Adrenal gland (tissue), 12 donors: ENCODE data around the gene SHROOM4. TPM values are rescaled to one million over a fixed set of nuclear protein-coding genes. Genes with fewer than 3 reads are reported as not detected.
A peak's percentile ranks its signal among the peaks of the same experiment; 100 is the strongest.

Experiments used
- DNase-seq, 7 donors: peaks; one replicate each; pipeline ENCODE4 v3.0.0-alpha.2; 2019 to 2020
- H3K27ac ChIP-seq, 5 donors: fragments of 200-600 bp; sonication (generic) in 4 of 5; 1 replicate in 3 of 5; 2 replicates in 2 of 5; pipeline versions ENCODE4 v1.5.1 to v1.8.0; 2016 to 2020; ENCODE audit warnings: mild to moderate bottlenecking in 1 of 5
- H3K27me3 ChIP-seq: fragments of 200-600 bp; 2 replicates; pipeline ENCODE4 v1.8.0; 2021
- H3K36me3 ChIP-seq, 2 donors: fragments of 200-600 bp; replicated peaks in 1 of 2; 1 replicate in 1 of 2; 2 replicates in 1 of 2; pipeline versions ENCODE4 v1.5.1 to v1.8.0; 2018 to 2022
- H3K4me1 ChIP-seq, 2 donors: fragments of 200-600 bp; replicated peaks in 1 of 2; 1 replicate in 1 of 2; 2 replicates in 1 of 2; pipeline versions ENCODE4 v1.5.1 to v1.8.0; 2018 to 2021
- H3K4me3 ChIP-seq, 4 donors: fragments of 200-600 bp; sonication (generic) in 3 of 4; one replicate each; pipeline ENCODE4 v1.5.1; 2016 to 2018
- H3K9me3 ChIP-seq, 3 donors: fragments of 200-600 bp; sonication (generic) in 1 of 3; replicated peaks in 1 of 3; 1 replicate in 2 of 3; 2 replicates in 1 of 3; pipeline versions ENCODE4 v1.5.1 to v1.8.0; 2016 to 2021
- POLR2A ChIP-seq, 2 donors: fragments of 450-650 bp; IDR thresholded peaks; one replicate each; pipeline ENCODE4 v1.6.1; 2017; ENCODE audit warnings: antibody characterized with exemption in 2 of 2, mild to moderate bottlenecking in 2 of 2, moderate library complexity in 1 of 2
- WGBS, 4 donors: extraction: QIAGEN DNeasy Blood & Tissue Kit in 2 of 4; methylation state at CpG; one replicate each; pipeline versions ENCODE4 v1.1.5 to v1.1.7; 2013 to 2017; 5-methylcytosine and 5-hydroxymethylcytosine counted together
- intact Hi-C, 2 donors: fragments of 100-400 bp; cut with DNase I; formaldehyde crosslinking; loops; one replicate each; pipeline versions ENCODE4 v1.14.1 to v1.15.0; 2022 to 2023
- polyA plus RNA-seq, 3 donors: library from polyadenylated mRNA; stranded (reverse); fragments of 200-250 nt in 2 of 3; fragments of 350-450 nt in 1 of 3; fragmentation: Illumina TruSeq in 1 of 3; extraction: RNeasy Lipid Tissue Mini Kit (QIAGEN cat#74804) in 1 of 3; gene quantifications; one replicate each; pipeline ENCODE4 v1.2.3, GENCODE V29; 2013 to 2014
- total RNA-seq, 9 donors: library from RNA; depleted of rRNA in 4 of 9; stranded (reverse); fragments of >200 nt in 4 of 9; fragments of 120-200 nt in 1 of 9; fragmentation: NEBNext Ultra II Directional in 1 of 9; extraction: Animal tissue kit (Norgen Biotek cat#: 25700) in 1 of 9; gene quantifications; one replicate each; pipeline versions ENCODE4 v1.1.0 to v1.2.4, GENCODE V29; 2013 to 2023
- TF ChIP-seq, protein P1 (sequence below), 6 experiments: fragments of 450-650 bp in 4 of 6; fragments of 200-600 bp in 2 of 6; sonication (generic) in 1 of 6; IDR thresholded peaks; 1 replicate in 5 of 6; 2 replicates in 1 of 6; pipeline versions ENCODE4 v1.5.1 to v1.8.0; 2016 to 2021; ENCODE audit warnings: antibody characterized with exemption in 6 of 6, mild to moderate bottlenecking in 2 of 6, moderate library complexity in 1 of 6
- donor health status: healthy with polysubstance abuse.
- donor health status: Bipolar disorder and iron deficiency.
- donor health status: DM: yes; HTN: yes; CAD: no.
- donor health status: DM: no; HTN: no; CAD: no.
- donor health status: DM: no; HTN: no; CAD: no.
- donor health status: DM: yes; HTN: yes; CAD: no.

Gene SHROOM4
- total and polyA plus RNA-seq, 12 donors, result 2.9 to 8.7 (median 5.9) TPM

- WGBS, 4 donors, result 69 to 91% (median 79%) methylated on average over 3 of the region's 3 CpGs
Observed at GRCh38 chrX:50858548-50858947, 44.6 kb upstream of the SHROOM4 start.

DNA sequence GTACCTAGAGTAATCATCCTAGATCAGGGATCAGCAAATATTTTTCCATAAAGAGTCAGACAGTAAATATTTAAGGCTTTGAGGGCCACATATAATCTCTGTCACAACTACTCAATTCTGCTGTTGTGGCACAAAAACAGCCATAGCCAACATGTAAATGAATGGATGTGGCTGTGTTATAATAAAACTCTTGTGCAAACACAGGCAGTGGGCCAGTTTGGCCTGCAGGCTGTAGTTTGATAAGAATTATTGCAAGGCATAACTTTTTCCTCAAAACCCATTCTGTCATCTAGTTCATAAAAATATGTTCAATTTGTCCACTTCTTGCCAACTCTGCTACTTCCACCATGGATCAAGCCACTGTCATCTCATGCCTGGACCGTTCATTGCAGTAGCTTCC is 39.4 kb upstream of the SHROOM4 start:
- intact Hi-C loops, result no loop called here
- Histone ChIP-seq H3K27ac (no peak overlapping the region), H3K4me1 (no peaks in the 10 kb centered on the region), H3K4me3 (no peak overlapping the region), H3K9me3 (no peaks in the 10 kb centered on the region), H3K27me3 (no peaks in the 10 kb centered on the region), H3K36me3 (no peaks in the 10 kb centered on the region)
- WGBS, 4 donors, result 54 to 68% (median 61%) methylated on average over 1 of the region's 1 CpG
- TF ChIP-seq, protein P1, sequence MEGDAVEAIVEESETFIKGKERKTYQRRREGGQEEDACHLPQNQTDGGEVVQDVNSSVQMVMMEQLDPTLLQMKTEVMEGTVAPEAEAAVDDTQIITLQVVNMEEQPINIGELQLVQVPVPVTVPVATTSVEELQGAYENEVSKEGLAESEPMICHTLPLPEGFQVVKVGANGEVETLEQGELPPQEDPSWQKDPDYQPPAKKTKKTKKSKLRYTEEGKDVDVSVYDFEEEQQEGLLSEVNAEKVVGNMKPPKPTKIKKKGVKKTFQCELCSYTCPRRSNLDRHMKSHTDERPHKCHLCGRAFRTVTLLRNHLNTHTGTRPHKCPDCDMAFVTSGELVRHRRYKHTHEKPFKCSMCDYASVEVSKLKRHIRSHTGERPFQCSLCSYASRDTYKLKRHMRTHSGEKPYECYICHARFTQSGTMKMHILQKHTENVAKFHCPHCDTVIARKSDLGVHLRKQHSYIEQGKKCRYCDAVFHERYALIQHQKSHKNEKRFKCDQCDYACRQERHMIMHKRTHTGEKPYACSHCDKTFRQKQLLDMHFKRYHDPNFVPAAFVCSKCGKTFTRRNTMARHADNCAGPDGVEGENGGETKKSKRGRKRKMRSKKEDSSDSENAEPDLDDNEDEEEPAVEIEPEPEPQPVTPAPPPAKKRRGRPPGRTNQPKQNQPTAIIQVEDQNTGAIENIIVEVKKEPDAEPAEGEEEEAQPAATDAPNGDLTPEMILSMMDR (IDR thresholded peaks at IDR 0.05), result no peak
- no peak for TF ChIP-seq POLR2A (IDR thresholded peaks at IDR 0.05)
- DNase-seq, result peak in 1 of 7 donors; percentile 0

More at GRCh38 chrX:50858548-50858947, 44.6 kb upstream of the SHROOM4 start:
- Histone ChIP-seq H3K9me3 (no peaks in the 10 kb centered on the region), H3K4me3 (no peak overlapping the region), H3K4me1 (no peaks in the 10 kb centered on the region), H3K27ac (no peak overlapping the region), H3K27me3 (peaks cover 25% of the 10 kb centered on the region), H3K36me3 (no peaks in the 10 kb centered on the region)
- intact Hi-C loops, result no loop called here
- no peak for TF ChIP-seq POLR2A (IDR thresholded peaks at IDR 0.05)
- TF ChIP-seq, protein P1 (IDR thresholded peaks at IDR 0.05), result no peak
- DNase-seq, result no peak

GRCh38 chrX:50852524-50852923 is 38.5 kb upstream of the SHROOM4 start:
- H3K36me3 ChIP-seq, result no peaks in the 10 kb centered on the region
- WGBS, 4 donors, result 71 to 96% (median 84%) methylated on average over 4 of the region's 4 CpGs
- no peak overlapping the region for H3K4me3 ChIP-seq
- H3K27ac ChIP-seq, result no peak overlapping the region
- TF ChIP-seq, protein P1 (IDR thresholded peaks at IDR 0.05), result no peak
- no peak for TF ChIP-seq POLR2A (IDR thresholded peaks at IDR 0.05)
- H3K27me3 ChIP-seq, result no peaks in the 10 kb centered on the region
- no peaks in the 10 kb centered on the region for H3K9me3 ChIP-seq
- intact Hi-C loops, result no loop called here
- H3K4me1 ChIP-seq, result no peaks in the 10 kb centered on the region
- no peak for DNase-seq

DNA sequence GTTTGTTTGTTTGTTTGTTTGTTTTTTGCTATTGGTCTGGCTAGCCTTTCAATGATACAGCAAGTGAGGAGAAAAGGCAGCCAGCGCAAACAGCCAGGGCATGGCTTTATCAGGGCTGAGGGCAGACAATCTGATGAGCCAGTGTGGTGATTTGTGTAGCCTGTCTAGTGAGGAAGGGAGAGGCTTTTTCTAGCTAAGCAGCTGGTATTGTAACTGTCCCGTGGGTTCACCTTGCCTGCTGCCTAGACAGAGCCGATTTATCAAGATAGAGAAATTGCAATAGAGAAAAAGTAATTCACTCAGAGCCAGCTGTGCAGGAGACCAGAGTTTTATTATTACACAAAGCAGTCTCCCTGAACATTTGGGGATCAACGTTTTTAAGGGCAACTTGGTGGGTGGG is 28.2 kb upstream of the SHROOM4 start:
- 41 to 58% (median 51%) methylated on average over 4 of the region's 4 CpGs for WGBS, 4 donors
- Histone ChIP-seq H3K4me3 (no peak overlapping the region), H3K9me3 (no peaks in the 10 kb centered on the region), H3K27me3 (no peaks in the 10 kb centered on the region), H3K4me1 (no peaks in the 10 kb centered on the region), H3K27ac (no peak overlapping the region), H3K36me3 (no peaks in the 10 kb centered on the region)
- intact Hi-C loops, result no loop called here
- no peak for DNase-seq
- TF ChIP-seq, protein P1 (IDR thresholded peaks at IDR 0.05), result no peak
- TF ChIP-seq POLR2A (IDR thresholded peaks at IDR 0.05), result no peak
